K562 (cell line): ENCODE data around the gene PIK3AP1. TPM values are rescaled to one million over a fixed set of nuclear protein-coding genes. Genes with fewer than 3 reads are reported as not detected.

ENCODE experiments used
- ATAC-seq: fragments of 200-7000 bp; cut with Tn5 transposase; 3 replicates; pipeline ENCODE4 v1.9.1; 2020; ENCODE audit warnings: moderate library complexity
- BruUV-seq: library from RNA; stranded (reverse); fragments of 400-500 nt; replicated peaks from 2 replicates; lab custom pipeline; 2021; lab: Mats Ljungman, UMichigan
- CTCF ChIA-PET: fragments of 300-600 bp; formaldehyde crosslinking; extraction: SDS; loops from one replicate; lab custom pipeline; 2021; ENCODE audit warnings: low intra/inter-chr PET ratio; lab: Yijun Ruan, JAX
- POLR2A ChIA-PET: fragments of 300-600, 350-650 bp; sonication (Branson Sonifier 250); formaldehyde crosslinking; extraction: SDS; loops from one replicate; lab custom pipeline; 2021; ENCODE audit warnings: antibody characterized with exemption, inconsistent platforms; lab: Yijun Ruan, JAX
- DNase-seq, 4 experiments: peaks; one replicate each; pipeline versions ENCODE4 v3.0.0 to v3.0.0-alpha.2; 2011 to 2018; ENCODE audit warnings: low spot score in 3 of 4, mixed read lengths in 3 of 4; ENCODE audit errors: extremely low read depth in 1 of 4
- FAIRE-seq: peaks from 2 replicates; lab custom pipeline; 2011; peaks lifted over from hg19 to GRCh38; lab: Jason Lieb, UNC
- H2AFZ ChIP-seq: 2 replicates; pipeline ENCODE4 v1.6.0; 2011; ENCODE audit warnings: low read depth, low read length, control low read depth, inconsistent platforms
- H3K27ac ChIP-seq: fragments of 200-600 bp; 3 replicates; pipeline ENCODE4 v1.8.0; 2011; ENCODE audit warnings: low read depth, mild to moderate bottlenecking, control low read depth, inconsistent platforms, low read length, moderate library complexity, mixed read lengths; ENCODE audit errors: extremely low read depth
- H3K27me3 ChIP-seq, 2 experiments: fragments of 300-600 bp in 1 of 2; 2 replicates in 1 of 2; 3 replicates in 1 of 2; pipeline versions ENCODE4 v1.6.0 to v1.8.0; 2011; ENCODE audit warnings: inconsistent platforms in 2 of 2, low read length in 2 of 2, mild to moderate bottlenecking in 1 of 2, mixed read lengths in 1 of 2, moderate library complexity in 1 of 2; ENCODE audit not compliant: control insufficient read depth in 2 of 2, insufficient read depth in 2 of 2
- H3K36me3 ChIP-seq: fragments of 300-600 bp; 3 replicates; pipeline ENCODE4 v1.8.0; 2011; ENCODE audit warnings: mild to moderate bottlenecking, low read length, inconsistent platforms; ENCODE audit not compliant: control insufficient read depth, insufficient read depth
- H3K4me1 ChIP-seq, 2 experiments: fragments of 200-600 bp in 1 of 2; replicated peaks in 1 of 2; 2 replicates in 1 of 2; 3 replicates in 1 of 2; pipeline versions ENCODE4 v1.5.1 to v1.8.0; 2011; ENCODE audit warnings: inconsistent platforms in 2 of 2, low read length in 2 of 2, mild to moderate bottlenecking in 1 of 2, mixed read lengths in 1 of 2, moderate library complexity in 1 of 2; ENCODE audit not compliant: control insufficient read depth in 2 of 2, insufficient read depth in 2 of 2
- H3K4me2 ChIP-seq: 2 replicates; pipeline ENCODE4 v1.6.1; 2011; ENCODE audit warnings: low read length, control low read depth, inconsistent platforms, mixed read lengths; ENCODE audit not compliant: insufficient read depth
- H3K4me3 ChIP-seq: fragments of 200-600 bp; sonication (generic), shearing (Covaris generic); 2 replicates; pipeline ENCODE4 v1.5.1; 2016; ENCODE audit warnings: control low read depth, inconsistent platforms
- H3K79me2 ChIP-seq: fragments of 200-600 bp; 3 replicates; pipeline ENCODE4 v1.8.0; 2011; ENCODE audit warnings: low read length, inconsistent platforms; ENCODE audit not compliant: control insufficient read depth, insufficient read depth
- H3K9ac ChIP-seq, 2 experiments: 2 replicates each; pipeline versions ENCODE4 v1.6.0 to v1.6.1; 2011; ENCODE audit warnings: low read depth in 2 of 2, low read length in 2 of 2, control low read depth in 1 of 2, inconsistent platforms in 1 of 2, mild to moderate bottlenecking in 1 of 2, mixed read lengths in 1 of 2; ENCODE audit not compliant: insufficient read depth in 1 of 2
- H3K9me1 ChIP-seq: one replicate; pipeline ENCODE4 v1.6.0; 2011; ENCODE audit warnings: inconsistent platforms, mild to moderate bottlenecking, low read length, moderate library complexity; ENCODE audit not compliant: control insufficient read depth, insufficient read depth
- H3K9me3 ChIP-seq: replicated peaks from 2 replicates; pipeline ENCODE4 v1.5.1; 2011; ENCODE audit warnings: low read depth, low read length, inconsistent platforms; ENCODE audit not compliant: control insufficient read depth, insufficient read depth
- H4K20me1 ChIP-seq: replicated peaks from 2 replicates; pipeline ENCODE4 v1.6.1; 2011; ENCODE audit warnings: low read length, inconsistent platforms, mixed read lengths; ENCODE audit not compliant: control insufficient read depth, insufficient read depth
- KAT7 ChIP-seq: sonication (generic); formaldehyde crosslinking; IDR thresholded peaks from 2 replicates; pipeline ENCODE4 v1.8.0; 2022; ENCODE audit warnings: missing genetic modification reagents, mild to moderate bottlenecking, borderline replicate concordance
- MAZ ChIP-seq, 2 experiments: fragments of 450-650 bp in 1 of 2; sonication (generic) in 1 of 2; formaldehyde crosslinking; IDR thresholded peaks in 1 of 2; conservative IDR thresholded peaks in 1 of 2; 2 replicates each; pipeline versions ENCODE4 v1.4.0 to v1.5.0; 2020; ENCODE audit warnings: mild to moderate bottlenecking in 1 of 2, missing genetic modification reagents in 1 of 2
- SMARCA4 ChIP-seq: fragments of 450-650 bp; IDR thresholded peaks from 2 replicates; pipeline ENCODE4 v1.6.1; 2016
- ZNF408 ChIP-seq: fragments of 250-450 bp; sonication (Bioruptor Pico); IDR thresholded peaks from 2 replicates; pipeline ENCODE4 v1.4.0; 2020; ENCODE audit warnings: low read depth, mild to moderate bottlenecking, moderate library complexity
- WGBS: fragments of 100-300 bp; shearing (Covaris generic); methylation state at CpG from one replicate; pipeline ENCODE4 v1.1.6; 2016; ENCODE audit warnings: low coverage, mixed read lengths; ENCODE audit not compliant: insufficient coverage; ENCODE audit errors: missing lambda C conversion rate; 5-methylcytosine and 5-hydroxymethylcytosine counted together
- in situ Hi-C: fragments of 300-500 bp; cut with MboI; formaldehyde crosslinking; loops from 4 replicates; pipeline ENCODE4 v1.15.0; 2018; ENCODE audit warnings: inconsistent platforms, mixed read lengths
- intact Hi-C: fragments of 100-400 bp; cut with micrococcal nuclease; formaldehyde crosslinking; loops from 2 replicates; pipeline ENCODE4 v1.14.2; 2022
- polyA plus RNA-seq, 8 experiments: library from polyadenylated mRNA; depleted of rRNA in 4 of 8; stranded (reverse) in 5 of 8; unstranded in 3 of 8; fragments of >200 nt; fragmentation: Nextera tagmentation in 2 of 8; fragmentation: Illumina TruSeq in 1 of 8; extraction: Ambion mirVana in 2 of 8; extraction: Trizol in 1 of 8; gene quantifications; 2 replicates each; pipeline versions ENCODE4 v1.2.1 to v1.2.3, GENCODE V29; 2011 to 2014; ENCODE audit warnings: inconsistent platforms in 1 of 8, missing spikeins in 1 of 8
- total RNA-seq, 7 experiments: library from RNA; depleted of rRNA in 6 of 7; stranded (reverse); fragments of >200 nt in 6 of 7; fragmentation: Illumina TruSeq in 2 of 7; extraction: Trizol in 2 of 7; gene quantifications; 2 replicates each; pipeline versions ENCODE4 v1.2.1 to v1.2.3, GENCODE V29; 2011 to 2021; ENCODE audit warnings: low replicate concordance in 1 of 7
- TF ChIP-seq, protein P1 (sequence below), 2 experiments: fragments of 450-650 bp; IDR thresholded peaks; 2 replicates each; pipeline ENCODE4 v1.6.1; 2016
- TF ChIP-seq, protein P2 (sequence below): fragments of 450-650 bp; formaldehyde crosslinking; IDR thresholded peaks from 2 replicates; pipeline ENCODE4 v1.4.0; 2020; ENCODE audit warnings: mild to moderate bottlenecking

Gene PIK3AP1
- total and polyA plus RNA-seq, 9 of the 15 experiments (the other 6 are each of a cell fraction or from before 2014, with no cell fraction given): 0.20 to 2.4 (median 1.4) TPM

DNA sequence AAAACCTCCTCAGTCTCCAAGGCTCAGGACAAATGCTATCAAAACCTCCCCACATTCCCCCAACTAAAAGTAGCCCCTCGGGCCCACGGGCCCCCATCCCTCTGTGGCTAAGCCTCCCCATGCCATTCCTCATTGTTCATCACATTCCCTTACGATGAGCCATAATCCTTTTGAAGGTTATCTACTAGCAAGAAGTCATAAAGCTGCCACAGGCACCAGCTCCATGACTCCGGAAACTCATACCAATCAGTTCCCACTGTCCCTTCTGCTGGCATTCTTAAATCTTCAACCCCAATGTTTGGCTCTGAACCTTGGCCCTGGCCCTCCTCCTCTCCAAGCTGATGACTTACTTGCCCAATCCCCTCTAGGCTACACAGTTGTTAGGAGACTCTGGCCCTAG, 114.1 kb downstream of the PIK3AP1 start:
- FAIRE-seq (no peak), ATAC-seq (no peak), DNase-seq (no peak)
- Histone ChIP-seq H2AFZ (no peak overlapping the region), H3K27ac (no peak overlapping the region), H3K9me1 (no peaks in the 10 kb centered on the region), H3K27me3 (no peaks in the 10 kb centered on the region), H4K20me1 (no peaks in the 10 kb centered on the region), H3K79me2 (no peaks in the 10 kb centered on the region), H3K9ac (no peak overlapping the region), H3K36me3 (no peaks in the 10 kb centered on the region), H3K4me1 (peaks cover 2 to 5% of the 10 kb centered on the region in 2 experiments; a peak in 2 of 5 replicates), H3K4me3 (no peak overlapping the region), H3K4me2 (no peak overlapping the region), H3K9me3 (no peaks in the 10 kb centered on the region)
- CTCF ChIA-PET: no interaction called here
- TF ChIP-seq ZNF408 (CRISPR knock-in tag): no peak
- TF ChIP-seq, protein P1, sequence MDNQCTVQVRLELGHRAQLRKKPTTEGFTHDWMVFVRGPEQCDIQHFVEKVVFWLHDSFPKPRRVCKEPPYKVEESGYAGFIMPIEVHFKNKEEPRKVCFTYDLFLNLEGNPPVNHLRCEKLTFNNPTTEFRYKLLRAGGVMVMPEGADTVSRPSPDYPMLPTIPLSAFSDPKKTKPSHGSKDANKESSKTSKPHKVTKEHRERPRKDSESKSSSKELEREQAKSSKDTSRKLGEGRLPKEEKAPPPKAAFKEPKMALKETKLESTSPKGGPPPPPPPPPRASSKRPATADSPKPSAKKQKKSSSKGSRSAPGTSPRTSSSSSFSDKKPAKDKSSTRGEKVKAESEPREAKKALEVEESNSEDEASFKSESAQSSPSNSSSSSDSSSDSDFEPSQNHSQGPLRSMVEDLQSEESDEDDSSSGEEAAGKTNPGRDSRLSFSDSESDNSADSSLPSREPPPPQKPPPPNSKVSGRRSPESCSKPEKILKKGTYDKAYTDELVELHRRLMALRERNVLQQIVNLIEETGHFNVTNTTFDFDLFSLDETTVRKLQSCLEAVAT (IDR thresholded peaks at IDR 0.05): no peak
- TF ChIP-seq KAT7 (CRISPR knock-in tag): no peak
- TF ChIP-seq SMARCA4: no peak
- TF ChIP-seq, protein P2, sequence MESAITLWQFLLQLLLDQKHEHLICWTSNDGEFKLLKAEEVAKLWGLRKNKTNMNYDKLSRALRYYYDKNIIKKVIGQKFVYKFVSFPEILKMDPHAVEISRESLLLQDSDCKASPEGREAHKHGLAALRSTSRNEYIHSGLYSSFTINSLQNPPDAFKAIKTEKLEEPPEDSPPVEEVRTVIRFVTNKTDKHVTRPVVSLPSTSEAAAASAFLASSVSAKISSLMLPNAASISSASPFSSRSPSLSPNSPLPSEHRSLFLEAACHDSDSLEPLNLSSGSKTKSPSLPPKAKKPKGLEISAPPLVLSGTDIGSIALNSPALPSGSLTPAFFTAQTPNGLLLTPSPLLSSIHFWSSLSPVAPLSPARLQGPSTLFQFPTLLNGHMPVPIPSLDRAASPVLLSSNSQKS: no peak
- TF ChIP-seq MAZ (CRISPR knock-in tag; conservative IDR thresholded peaks at IDR 0.05 in 1 of 2, IDR thresholded peaks at IDR 0.05 in 1 of 2): no peak
- no TSS peak for BruUV-seq
- POLR2A ChIA-PET: interaction anchor here (0.9 kb wide), 1 partner anchor 9 kb away, joined by 4 read pairs; no protein-coding TSS in a partner anchor
- in situ Hi-C loops (no loop called here), intact Hi-C loops (no loop called here)
- 51% methylated on average over 4 of the region's 4 CpGs for whole genome bisulfite sequencing
